H9 (cell line): Measurements from ENCODE around the gene RHOH. TPM values are rescaled to one million over a fixed set of nuclear protein-coding genes. Genes with fewer than 3 reads are reported as not detected.

Experiments used
- DNase-seq: peaks from one replicate; pipeline ENCODE4 v3.0.0-alpha.2; 2017
- H2AFZ ChIP-seq: one replicate; pipeline ENCODE4 v1.6.1; 2013; ENCODE audit warnings: mild to moderate bottlenecking, low read length, control low read depth, moderate library complexity
- H2AK5ac ChIP-seq: 2 replicates; pipeline ENCODE4 v1.6.1; 2013; ENCODE audit warnings: low read length, control low read depth, mixed read lengths; ENCODE audit not compliant: insufficient read length
- H2BK120ac ChIP-seq: one replicate; pipeline ENCODE4 v1.6.1; 2013; ENCODE audit warnings: low read depth, mild to moderate bottlenecking, low read length, control low read depth, inconsistent platforms; ENCODE audit not compliant: poor library complexity, severe bottlenecking
- H2BK12ac ChIP-seq: 2 replicates; pipeline ENCODE4 v1.6.1; 2013; ENCODE audit warnings: low read length, control low read depth, mixed read lengths, low read depth; ENCODE audit not compliant: insufficient read length
- H2BK15ac ChIP-seq: 2 replicates; pipeline ENCODE4 v1.6.1; 2013; ENCODE audit warnings: low read depth, low read length, control low read depth
- H2BK20ac ChIP-seq: one replicate; pipeline ENCODE4 v1.6.1; 2013; ENCODE audit warnings: low read depth, mild to moderate bottlenecking, low read length, control low read depth, inconsistent platforms; ENCODE audit not compliant: poor library complexity, severe bottlenecking
- H2BK5ac ChIP-seq: 2 replicates; pipeline ENCODE4 v1.6.1; 2013; ENCODE audit warnings: low read length, control low read depth, mixed read lengths; ENCODE audit not compliant: insufficient read length
- H3K14ac ChIP-seq: 2 replicates; pipeline ENCODE4 v1.6.1; 2013; ENCODE audit warnings: low read length, control low read depth; ENCODE audit not compliant: insufficient read depth
- H3K18ac ChIP-seq: 2 replicates; pipeline ENCODE4 v1.6.1; 2013; ENCODE audit warnings: low read depth, mild to moderate bottlenecking, mixed read lengths, low read length, control low read depth; ENCODE audit not compliant: insufficient read length
- H3K23ac ChIP-seq: 2 replicates; pipeline ENCODE4 v1.6.1; 2013; ENCODE audit warnings: low read length, control low read depth, mixed read lengths, low read depth; ENCODE audit not compliant: insufficient read length
- H3K23me2 ChIP-seq: 2 replicates; pipeline ENCODE4 v1.6.1; 2013; ENCODE audit warnings: low read depth, mild to moderate bottlenecking, mixed read lengths, low read length, control low read depth; ENCODE audit not compliant: insufficient read length, poor library complexity, severe bottlenecking
- H3K27ac ChIP-seq: 2 replicates; pipeline ENCODE4 v1.5.1; 2013; ENCODE audit warnings: low read length, control low read depth, mixed read lengths, low read depth; ENCODE audit not compliant: insufficient read length
- H3K27me3 ChIP-seq: 2 replicates; pipeline ENCODE4 v1.6.1; 2013; ENCODE audit warnings: low read length, control low read depth, inconsistent platforms; ENCODE audit not compliant: insufficient read depth
- H3K4ac ChIP-seq: 2 replicates; pipeline ENCODE4 v1.6.1; 2013; ENCODE audit warnings: low read depth, mild to moderate bottlenecking, control low read depth, inconsistent platforms, low read length, moderate library complexity
- H3K4me1 ChIP-seq: 2 replicates; pipeline ENCODE4 v1.6.1; 2013; ENCODE audit warnings: low read length, control low read depth, inconsistent platforms; ENCODE audit not compliant: insufficient read depth
- H3K4me2 ChIP-seq: 2 replicates; pipeline ENCODE4 v1.6.1; 2013; ENCODE audit warnings: low read length, control low read depth, mixed read lengths; ENCODE audit not compliant: insufficient read length, insufficient read depth
- H3K56ac ChIP-seq: 2 replicates; pipeline ENCODE4 v1.6.1; 2013; ENCODE audit warnings: low read depth, mild to moderate bottlenecking, mixed read lengths, low read length, control low read depth; ENCODE audit not compliant: insufficient read length
- H3K79me1 ChIP-seq: 2 replicates; pipeline ENCODE4 v1.6.1; 2013; ENCODE audit warnings: low read depth, mild to moderate bottlenecking, moderate library complexity, low read length, control low read depth, inconsistent platforms; ENCODE audit not compliant: insufficient read depth, poor library complexity, severe bottlenecking
- H3K79me2 ChIP-seq: 2 replicates; pipeline ENCODE4 v1.6.1; 2013; ENCODE audit warnings: low read length, control low read depth, inconsistent platforms; ENCODE audit not compliant: insufficient read depth
- H3K9ac ChIP-seq: 2 replicates; pipeline ENCODE4 v1.6.1; 2013; ENCODE audit warnings: low read length, control low read depth, mixed read lengths; ENCODE audit not compliant: insufficient read length; ENCODE audit errors: extremely low read depth
- H3K9me3 ChIP-seq: one replicate; pipeline ENCODE4 v1.6.1; 2013; ENCODE audit warnings: low read depth, low read length, inconsistent platforms; ENCODE audit not compliant: control insufficient read depth
- H3T11ph ChIP-seq: one replicate; pipeline ENCODE4 v1.6.1; 2013; ENCODE audit warnings: mild to moderate bottlenecking, low read length, control low read depth, inconsistent platforms
- H4K20me1 ChIP-seq: one replicate; pipeline ENCODE4 v1.6.1; 2013; ENCODE audit not compliant: control insufficient read depth, insufficient read length, insufficient read depth
- H4K5ac ChIP-seq: 2 replicates; pipeline ENCODE4 v1.6.1; 2013; ENCODE audit warnings: low read depth, mild to moderate bottlenecking, mixed read lengths, low read length, control low read depth; ENCODE audit not compliant: insufficient read length
- H4K8ac ChIP-seq: replicated peaks from 2 replicates; pipeline ENCODE4 v1.6.1; 2013; ENCODE audit warnings: low read length, control low read depth, mixed read lengths, low read depth; ENCODE audit not compliant: insufficient read length
- H4K91ac ChIP-seq: 2 replicates; pipeline ENCODE4 v1.6.1; 2013; ENCODE audit warnings: low read depth, mild to moderate bottlenecking, moderate library complexity, mixed read lengths, low read length, control low read depth; ENCODE audit not compliant: insufficient read length
- H3K27ac Mint-ChIP-seq, 3 experiments: 2 replicates in 2 of 3; 3 replicates in 1 of 3; pipeline ENCODE4 v1.8.0; 2020 to 2021; ENCODE audit warnings: mixed read lengths in 3 of 3, mild to moderate bottlenecking in 1 of 3, moderate library complexity in 1 of 3
- H3K27me3 Mint-ChIP-seq: 2 replicates; pipeline ENCODE4 v1.8.0; 2021; ENCODE audit warnings: low read depth, mild to moderate bottlenecking, moderate library complexity, mixed read lengths
- H3K36me3 Mint-ChIP-seq, 3 experiments: 2 replicates in 2 of 3; 3 replicates in 1 of 3; pipeline ENCODE4 v1.8.0; 2020 to 2021; ENCODE audit warnings: low read depth in 3 of 3, mixed read lengths in 3 of 3; ENCODE audit not compliant: insufficient read depth in 1 of 3
- H3K4me1 Mint-ChIP-seq, 2 experiments: 2 replicates each; pipeline ENCODE4 v1.8.0; 2020; ENCODE audit warnings: mixed read lengths in 2 of 2
- H3K4me3 Mint-ChIP-seq, 2 experiments: 2 replicates in 1 of 2; 3 replicates in 1 of 2; pipeline ENCODE4 v1.8.0; 2020 to 2021; ENCODE audit warnings: mild to moderate bottlenecking in 2 of 2, mixed read lengths in 2 of 2, moderate library complexity in 1 of 2
- H3K9me3 Mint-ChIP-seq, 2 experiments: 2 replicates in 1 of 2; 3 replicates in 1 of 2; pipeline ENCODE4 v1.8.0; 2020; ENCODE audit warnings: mild to moderate bottlenecking in 2 of 2, mixed read lengths in 2 of 2, moderate library complexity in 1 of 2
- WGBS: extraction: QIAGEN DNeasy Blood & Tissue Kit; methylation state at CpG from one replicate; pipeline ENCODE4 v1.1.7; 2013; ENCODE audit warnings: missing lambda C conversion rate, low lambda C conversion rate, mixed read lengths; ENCODE audit not compliant: insufficient read length; ENCODE audit errors: extremely low coverage; 5-methylcytosine and 5-hydroxymethylcytosine counted together
- total RNA-seq: library from RNA; stranded (reverse); gene quantifications from 2 replicates; pipeline ENCODE4 v1.2.1, GENCODE V29; 2021
- TF ChIP-seq, protein P1 (sequence below): fragments of 200-600 bp; sonication (generic); conservative IDR thresholded peaks from 3 replicates; pipeline ENCODE4 v1.8.0; 2021; ENCODE audit warnings: antibody characterized with exemption, mild to moderate bottlenecking

RHOH gene
- total RNA-seq, 1 experiment from 2014 or later: 7.1 TPM

- Histone ChIP-seq H3T11ph (no peak overlapping the region), H2BK20ac (no peak overlapping the region), H4K91ac (no peak overlapping the region), H4K20me1 (no peaks in the 10 kb centered on the region), H4K5ac (no peak overlapping the region), H2BK120ac (no peak overlapping the region), H3K9me3 (no peaks in the 10 kb centered on the region), H2BK15ac (no peak overlapping the region), H3K79me1 (no peaks in the 10 kb centered on the region), H3K56ac (no peak overlapping the region), H2AK5ac (no peak overlapping the region), H2BK5ac (no peak overlapping the region), H3K4me2 (no peak overlapping the region), H3K18ac (no peak overlapping the region), H3K14ac (no peak overlapping the region), H2BK12ac (no peak overlapping the region), H3K4me1 (peaks cover 4% of the 10 kb centered on the region; the same call in 1 of the 2 replicates), H3K23me2 (no peaks in the 10 kb centered on the region), H3K23ac (no peak overlapping the region), H2AFZ (no peak overlapping the region), H3K27me3 (no peaks in the 10 kb centered on the region), H3K4ac (no peak overlapping the region), H3K9ac (no peak overlapping the region), H3K79me2 (no peaks in the 10 kb centered on the region), H3K27ac (no peak overlapping the region), H4K8ac (no peak overlapping the region)
- peaks cover 11 to 12% of the 10 kb centered on the region in 2 experiments for H3K4me1 Mint-ChIP-seq
- peak overlapping the region in 2 of 3 experiments; percentile 44 to 83; a peak in 4 of 7 replicates for H3K27ac Mint-ChIP-seq
- peaks cover 7 to 21% (median 8%) of the 10 kb centered on the region in 3 experiments; a peak in 6 of 7 replicates for H3K36me3 Mint-ChIP-seq
- no peak overlapping the region for H3K4me3 Mint-ChIP-seq
- no CpG with 5 or more reads among the region's 9 CpGs for WGBS
- H3K27me3 Mint-ChIP-seq: no peaks in the 10 kb centered on the region
- no peaks in the 10 kb centered on the region; a peak in 1 of 5 replicates for H3K9me3 Mint-ChIP-seq
- no peak for DNase-seq
- TF ChIP-seq, protein P1, sequence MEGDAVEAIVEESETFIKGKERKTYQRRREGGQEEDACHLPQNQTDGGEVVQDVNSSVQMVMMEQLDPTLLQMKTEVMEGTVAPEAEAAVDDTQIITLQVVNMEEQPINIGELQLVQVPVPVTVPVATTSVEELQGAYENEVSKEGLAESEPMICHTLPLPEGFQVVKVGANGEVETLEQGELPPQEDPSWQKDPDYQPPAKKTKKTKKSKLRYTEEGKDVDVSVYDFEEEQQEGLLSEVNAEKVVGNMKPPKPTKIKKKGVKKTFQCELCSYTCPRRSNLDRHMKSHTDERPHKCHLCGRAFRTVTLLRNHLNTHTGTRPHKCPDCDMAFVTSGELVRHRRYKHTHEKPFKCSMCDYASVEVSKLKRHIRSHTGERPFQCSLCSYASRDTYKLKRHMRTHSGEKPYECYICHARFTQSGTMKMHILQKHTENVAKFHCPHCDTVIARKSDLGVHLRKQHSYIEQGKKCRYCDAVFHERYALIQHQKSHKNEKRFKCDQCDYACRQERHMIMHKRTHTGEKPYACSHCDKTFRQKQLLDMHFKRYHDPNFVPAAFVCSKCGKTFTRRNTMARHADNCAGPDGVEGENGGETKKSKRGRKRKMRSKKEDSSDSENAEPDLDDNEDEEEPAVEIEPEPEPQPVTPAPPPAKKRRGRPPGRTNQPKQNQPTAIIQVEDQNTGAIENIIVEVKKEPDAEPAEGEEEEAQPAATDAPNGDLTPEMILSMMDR: peak; percentile 39; the same call in 1 of the 3 replicates
Observed at GRCh38 chr4:40246011-40246900, 49.4 kb downstream of the RHOH start.
